Suprapubic skin (tissue), 4 donors: Measurements from ENCODE around the gene FGF11. TPM values are rescaled to one million over a fixed set of nuclear protein-coding genes. Genes with fewer than 3 reads are reported as not detected.

Source experiments
- DNase-seq, 2 donors: peaks; one replicate each; pipeline ENCODE4 v3.0.0-alpha.2; 2019; ENCODE audit warnings: low spot score in 2 of 2
- H3K27ac ChIP-seq: fragments of 200-600 bp; sonication (generic); one replicate; pipeline ENCODE4 v1.5.1; 2019
- H3K27me3 ChIP-seq: fragments of 200-600 bp; sonication (generic); one replicate; pipeline ENCODE4 v1.5.1; 2019
- H3K36me3 ChIP-seq: fragments of 200-600 bp; sonication (generic); one replicate; pipeline ENCODE4 v1.5.1; 2019
- H3K4me1 ChIP-seq: fragments of 200-600 bp; sonication (generic); one replicate; pipeline ENCODE4 v1.5.1; 2019
- H3K4me3 ChIP-seq: fragments of 200-600 bp; sonication (generic); one replicate; pipeline ENCODE4 v1.5.1; 2019; ENCODE audit warnings: mild to moderate bottlenecking
- H3K9me3 ChIP-seq: fragments of 200-600 bp; sonication (generic); one replicate; pipeline ENCODE4 v1.5.1; 2019
- CTCF ChIP-seq, 2 donors: fragments of 200-600 bp in 1 of 2; fragments of 450-650 bp in 1 of 2; sonication (generic) in 1 of 2; IDR thresholded peaks; one replicate each; pipeline ENCODE4 v1.5.1; 2016 to 2019; ENCODE audit warnings: antibody characterized with exemption in 2 of 2, mild to moderate bottlenecking in 1 of 2, moderate library complexity in 1 of 2
- EP300 ChIP-seq: sonication (generic); formaldehyde crosslinking; IDR thresholded peaks from one replicate; pipeline ENCODE4 v1.6.1; 2017; ENCODE audit warnings: antibody characterized with exemption
- POLR2A ChIP-seq, 2 donors: fragments of 450-650 bp; IDR thresholded peaks; one replicate each; pipeline ENCODE4 v1.6.1; 2017; ENCODE audit warnings: antibody characterized with exemption in 2 of 2, mild to moderate bottlenecking in 2 of 2, moderate library complexity in 2 of 2
- POLR2AphosphoS5 ChIP-seq, 3 donors: sonication (generic); formaldehyde crosslinking; IDR thresholded peaks; one replicate each; pipeline ENCODE4 v1.6.1; 2017; ENCODE audit warnings: antibody characterized with exemption in 3 of 3
- WGBS: methylation state at CpG from one replicate; pipeline ENCODE4 v1.1.5; 2018; 5-methylcytosine and 5-hydroxymethylcytosine counted together
- total RNA-seq, 4 donors: library from RNA; depleted of rRNA; stranded (reverse); fragments of >200 nt; gene quantifications; one replicate each; pipeline ENCODE4 v1.1.0, GENCODE V29; 2016

FGF11 gene
- total RNA-seq, result 10 to 100 TPM; 10.3 to 28.5 (median 12.5) TPM

DNA sequence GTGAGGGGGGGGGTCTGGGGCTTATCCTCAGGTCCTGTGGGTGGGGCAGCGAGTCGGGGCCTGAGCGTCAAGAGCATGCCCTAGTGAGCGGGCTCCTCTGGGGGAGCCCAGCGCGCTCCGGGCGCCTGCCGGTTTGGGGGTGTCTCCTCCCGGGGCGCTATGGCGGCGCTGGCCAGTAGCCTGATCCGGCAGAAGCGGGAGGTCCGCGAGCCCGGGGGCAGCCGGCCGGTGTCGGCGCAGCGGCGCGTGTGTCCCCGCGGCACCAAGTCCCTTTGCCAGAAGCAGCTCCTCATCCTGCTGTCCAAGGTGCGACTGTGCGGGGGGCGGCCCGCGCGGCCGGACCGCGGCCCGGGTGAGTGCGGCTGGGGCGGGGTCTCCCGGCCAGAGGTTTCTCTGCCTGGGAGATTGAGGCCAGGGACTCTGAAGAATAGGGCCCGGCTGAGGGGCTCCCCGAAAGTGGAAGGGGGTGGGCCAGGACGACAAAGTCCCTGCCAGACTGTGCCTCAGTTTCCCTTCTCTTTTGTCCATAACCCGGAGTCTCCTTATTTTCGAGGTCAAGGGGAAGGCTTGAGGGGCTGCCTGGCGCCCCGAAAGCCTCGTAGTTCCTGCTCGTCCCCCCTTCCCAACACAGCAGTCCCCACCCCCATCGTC lies at the start of gene FGF11:
Gene FGF11, plus strand, starts transcription at position 51 of the 651 bp plus-strand sequence. Its CDS starts 109 bp downstream, at position 160.
- Histone ChIP-seq H3K27me3 (peaks cover 14% of the 10 kb centered on the region), H3K4me3 (peak within 1 kb of the TSS; percentile 68), H3K4me1 (peaks cover 69% of the 10 kb centered on the region), H3K36me3 (no peaks in the 10 kb centered on the region), H3K9me3 (no peaks in the 10 kb centered on the region), H3K27ac (peak within 1 kb of the TSS; percentile 91)
- 0% methylated on average over 33 of the region's 50 CpGs for WGBS
- TF ChIP-seq CTCF (IDR thresholded peaks at IDR 0.05) (no peak), POLR2A (IDR thresholded peaks at IDR 0.05) (no peak), EP300 (no peak), POLR2AphosphoS5 (IDR thresholded peaks at IDR 0.05) (no peak)
- DNase-seq, result no peak

DNA sequence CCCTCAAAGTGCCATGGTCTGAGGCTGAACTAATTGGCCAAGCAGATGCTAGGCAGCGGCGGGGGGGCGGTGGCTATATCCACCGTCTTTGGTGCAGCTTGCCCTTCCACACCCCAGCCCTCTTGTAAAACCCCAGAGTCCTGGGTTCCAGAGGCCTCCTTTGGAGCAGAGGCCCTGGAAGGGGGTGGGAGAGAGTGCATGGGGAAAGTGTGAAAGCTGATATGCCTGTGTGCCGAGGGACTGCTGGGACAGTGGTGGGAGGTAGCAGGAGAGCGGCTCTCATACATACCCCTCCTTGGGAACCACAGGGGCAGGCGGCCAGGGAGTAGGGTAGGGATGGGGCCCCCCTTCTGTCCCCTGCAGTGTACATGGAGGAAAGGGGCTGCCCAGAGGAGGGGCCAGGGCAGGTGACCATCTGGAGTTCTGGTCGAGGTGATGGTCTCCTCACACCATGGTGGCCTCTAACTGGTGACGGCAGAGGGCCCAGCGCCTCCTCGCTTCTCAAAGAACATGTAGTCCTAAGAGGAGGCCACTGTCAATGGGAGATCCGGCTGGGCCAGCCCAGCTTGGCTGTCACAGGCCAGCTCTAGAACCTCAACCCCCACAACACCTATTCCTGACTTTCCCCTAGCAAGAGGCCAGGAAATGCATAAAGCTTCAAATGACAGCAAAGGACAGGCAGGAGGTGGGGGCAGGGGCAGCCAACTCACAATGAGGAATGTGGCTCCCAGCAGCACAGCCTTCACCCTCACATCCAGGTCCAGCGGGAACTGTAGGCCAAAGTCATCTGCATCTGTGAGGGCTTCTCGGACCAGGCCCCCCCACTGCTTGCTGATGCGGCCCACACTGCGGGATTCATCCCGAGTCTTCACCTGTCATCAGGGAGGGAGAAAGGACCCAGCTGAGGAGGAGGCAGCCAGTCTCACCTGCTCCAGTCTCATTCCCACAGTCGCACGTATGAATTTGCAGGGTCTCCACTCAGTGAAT lies 49.1 kb upstream of the FGF11 start:
- Histone ChIP-seq H3K4me1 (peaks cover 18% of the 10 kb centered on the region), H3K27me3 (no peaks in the 10 kb centered on the region), H3K27ac (no peak overlapping the region), H3K9me3 (no peaks in the 10 kb centered on the region), H3K36me3 (peaks cover 48% of the 10 kb centered on the region), H3K4me3 (no peak overlapping the region)
- no peak for DNase-seq
- WGBS, result 98% methylated on average over 13 of the region's 19 CpGs
- no peak for TF ChIP-seq CTCF (IDR thresholded peaks at IDR 0.05)
- TF ChIP-seq EP300, result no peak
- TF ChIP-seq POLR2AphosphoS5 (IDR thresholded peaks at IDR 0.05), result no peak
- TF ChIP-seq POLR2A (IDR thresholded peaks at IDR 0.05), result no peak

GRCh38 chr17:7391307-7391706 lies 48.0 kb upstream of the FGF11 start:
- Histone ChIP-seq H3K27me3 (no peaks in the 10 kb centered on the region), H3K36me3 (peaks cover 44% of the 10 kb centered on the region), H3K9me3 (no peaks in the 10 kb centered on the region), H3K4me3 (no peak overlapping the region), H3K4me1 (peaks cover 20% of the 10 kb centered on the region), H3K27ac (no peak overlapping the region)
- no peak for TF ChIP-seq POLR2A (IDR thresholded peaks at IDR 0.05)
- WGBS, result 68% methylated on average over 2 of the region's 2 CpGs
- DNase-seq, result no peak

- Histone ChIP-seq H3K27ac (no peak overlapping the region), H3K36me3 (peaks cover 32% of the 10 kb centered on the region), H3K27me3 (no peaks in the 10 kb centered on the region), H3K4me3 (peak overlapping the region; percentile 75), H3K9me3 (no peaks in the 10 kb centered on the region), H3K4me1 (peaks cover 20% of the 10 kb centered on the region)
- DNase-seq, result no peak
- TF ChIP-seq EP300 (no peak), CTCF (IDR thresholded peaks at IDR 0.05) (no peak), POLR2AphosphoS5 (IDR thresholded peaks at IDR 0.05) (no peak), POLR2A (IDR thresholded peaks at IDR 0.05) (no peak)
- WGBS, result 79% methylated on average over 25 of the region's 42 CpGs
Observed at GRCh38 chr17:7392696-7393612, 46.4 kb upstream of the FGF11 start.

GRCh38 chr17:7393613-7394451 lies 45.5 kb upstream of the FGF11 start:
- no peak for DNase-seq

More at GRCh38 chr17:7393613-7394451, 45.5 kb upstream of the FGF11 start:
- H3K4me1 ChIP-seq, result peaks cover 20% of the 10 kb centered on the region
- WGBS, result 4% methylated on average over 36 of the region's 48 CpGs
- TF ChIP-seq POLR2A (IDR thresholded peaks at IDR 0.05) (no peak), POLR2AphosphoS5 (IDR thresholded peaks at IDR 0.05) (no peak), CTCF (IDR thresholded peaks at IDR 0.05) (no peak), EP300 (no peak)
- H3K4me3 ChIP-seq, result peak overlapping the region; percentile 75
- H3K36me3 ChIP-seq, result peaks cover 23% of the 10 kb centered on the region
- H3K27ac ChIP-seq, result peak overlapping the region; percentile 80
- no peaks in the 10 kb centered on the region for H3K27me3 ChIP-seq
- H3K9me3 ChIP-seq, result no peaks in the 10 kb centered on the region
